ENCODE measurements around the gene AARS2. TPM values are rescaled to one million over a fixed set of nuclear protein-coding genes. Genes with fewer than 3 reads are reported as not detected.

The AARS2 gene
- total and polyA plus RNA-seq, 4 donors, result 1.9 to 9.6 (median 6.9) TPM

DNA sequence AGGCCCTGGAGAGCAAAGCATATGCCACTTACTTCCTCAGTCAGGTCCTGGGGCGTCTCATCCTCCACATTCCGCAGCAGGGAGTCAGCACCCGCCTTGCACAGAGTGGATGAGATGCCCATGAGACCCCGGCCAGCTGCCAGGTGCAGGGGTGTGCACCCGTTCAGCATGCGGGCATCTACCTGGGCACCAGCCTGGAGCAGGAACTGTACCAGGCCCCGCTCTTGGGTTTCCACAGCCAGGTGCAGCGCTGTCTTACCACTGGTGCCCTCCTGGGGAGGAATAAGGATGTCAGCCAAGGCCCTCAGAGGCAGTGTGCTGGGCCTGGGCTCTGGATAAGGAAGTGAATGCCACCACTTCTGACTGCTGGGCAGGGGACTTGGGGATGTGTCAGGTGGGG is 53.1 kb downstream of the AARS2 start:
- 96% methylated on average over 8 of the region's 8 CpGs for WGBS
- H3K4me1 ChIP-seq (ENCODE audit: control insufficient read depth in 4 of 4, insufficient read depth in 4 of 4, low read length in 3 of 4), result peaks cover 16 to 54% (median 39%) of the 10 kb centered on the region in 4 donors
- H3K9ac ChIP-seq (ENCODE audit: low read depth in 1 of 2, low read length in 2 of 2), result no peak overlapping the region
- TF ChIP-seq, protein P1, sequence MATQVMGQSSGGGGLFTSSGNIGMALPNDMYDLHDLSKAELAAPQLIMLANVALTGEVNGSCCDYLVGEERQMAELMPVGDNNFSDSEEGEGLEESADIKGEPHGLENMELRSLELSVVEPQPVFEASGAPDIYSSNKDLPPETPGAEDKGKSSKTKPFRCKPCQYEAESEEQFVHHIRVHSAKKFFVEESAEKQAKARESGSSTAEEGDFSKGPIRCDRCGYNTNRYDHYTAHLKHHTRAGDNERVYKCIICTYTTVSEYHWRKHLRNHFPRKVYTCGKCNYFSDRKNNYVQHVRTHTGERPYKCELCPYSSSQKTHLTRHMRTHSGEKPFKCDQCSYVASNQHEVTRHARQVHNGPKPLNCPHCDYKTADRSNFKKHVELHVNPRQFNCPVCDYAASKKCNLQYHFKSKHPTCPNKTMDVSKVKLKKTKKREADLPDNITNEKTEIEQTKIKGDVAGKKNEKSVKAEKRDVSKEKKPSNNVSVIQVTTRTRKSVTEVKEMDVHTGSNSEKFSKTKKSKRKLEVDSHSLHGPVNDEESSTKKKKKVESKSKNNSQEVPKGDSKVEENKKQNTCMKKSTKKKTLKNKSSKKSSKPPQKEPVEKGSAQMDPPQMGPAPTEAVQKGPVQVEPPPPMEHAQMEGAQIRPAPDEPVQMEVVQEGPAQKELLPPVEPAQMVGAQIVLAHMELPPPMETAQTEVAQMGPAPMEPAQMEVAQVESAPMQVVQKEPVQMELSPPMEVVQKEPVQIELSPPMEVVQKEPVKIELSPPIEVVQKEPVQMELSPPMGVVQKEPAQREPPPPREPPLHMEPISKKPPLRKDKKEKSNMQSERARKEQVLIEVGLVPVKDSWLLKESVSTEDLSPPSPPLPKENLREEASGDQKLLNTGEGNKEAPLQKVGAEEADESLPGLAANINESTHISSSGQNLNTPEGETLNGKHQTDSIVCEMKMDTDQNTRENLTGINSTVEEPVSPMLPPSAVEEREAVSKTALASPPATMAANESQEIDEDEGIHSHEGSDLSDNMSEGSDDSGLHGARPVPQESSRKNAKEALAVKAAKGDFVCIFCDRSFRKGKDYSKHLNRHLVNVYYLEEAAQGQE (IDR thresholded peaks at IDR 0.05), result no peak
- no peak for TF ChIP-seq EGR1 (IDR thresholded peaks at IDR 0.05; ENCODE audit: low read depth in 2 of 2)
- TF ChIP-seq, protein P2, sequence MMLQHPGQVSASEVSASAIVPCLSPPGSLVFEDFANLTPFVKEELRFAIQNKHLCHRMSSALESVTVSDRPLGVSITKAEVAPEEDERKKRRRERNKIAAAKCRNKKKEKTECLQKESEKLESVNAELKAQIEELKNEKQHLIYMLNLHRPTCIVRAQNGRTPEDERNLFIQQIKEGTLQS (IDR thresholded peaks at IDR 0.05), result no peak
- no peak for DNase-seq (ENCODE audit: low spot score)
- no peak overlapping the region for H3K27ac ChIP-seq (ENCODE audit: low read depth in 1 of 2, low read length in 2 of 2)
- peaks cover 0 to 11% (median 10%) of the 10 kb centered on the region in 4 donors for H3K36me3 ChIP-seq (ENCODE audit: control insufficient read depth in 4 of 4, insufficient read depth in 3 of 4, low read depth in 1 of 4, low read length in 3 of 4)
- no peaks in the 10 kb centered on the region for H3K9me3 ChIP-seq (ENCODE audit: control insufficient read depth in 4 of 4, low read length in 3 of 4)
- no peaks in the 10 kb centered on the region for H3K27me3 ChIP-seq (ENCODE audit: control insufficient read depth in 4 of 4, insufficient read depth in 4 of 4, low read length in 3 of 4)
- no peak overlapping the region for H3K4me3 ChIP-seq (ENCODE audit: low read depth in 1 of 3, low read length in 3 of 3)

DNA sequence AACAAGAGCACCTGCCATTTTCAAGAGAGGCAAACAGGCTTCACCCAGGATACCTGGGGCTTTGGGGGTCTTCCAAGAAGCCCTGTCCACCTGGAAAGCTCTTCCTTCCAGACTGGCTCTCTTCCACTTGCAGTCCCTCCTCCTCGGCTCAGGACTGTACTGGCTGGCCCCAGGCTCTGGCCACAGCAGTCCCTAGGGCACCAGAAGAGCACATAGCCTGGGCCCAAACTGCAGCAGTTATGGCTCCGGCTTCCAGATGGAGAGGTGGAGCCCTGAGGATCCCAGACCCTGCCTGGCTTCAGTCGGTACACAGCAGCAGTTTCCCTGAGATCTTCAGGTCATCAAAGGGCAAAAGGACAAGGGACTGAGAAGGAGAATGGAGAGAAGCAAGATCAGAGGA is 54.2 kb downstream of the AARS2 start:
- Histone ChIP-seq H3K27ac (ENCODE audit: low read depth in 1 of 2, low read length in 2 of 2) (no peak overlapping the region), H3K36me3 (ENCODE audit: control insufficient read depth in 4 of 4, insufficient read depth in 3 of 4, low read depth in 1 of 4, low read length in 3 of 4) (peaks cover 0 to 22% (median 17%) of the 10 kb centered on the region in 4 donors), H3K9ac (ENCODE audit: low read depth in 1 of 2, low read length in 2 of 2) (no peak overlapping the region), H3K4me1 (ENCODE audit: control insufficient read depth in 4 of 4, insufficient read depth in 4 of 4, low read length in 3 of 4) (peaks cover 7 to 44% (median 29%) of the 10 kb centered on the region in 4 donors), H3K4me3 (ENCODE audit: low read depth in 1 of 3, low read length in 3 of 3) (no peak overlapping the region), H3K9me3 (ENCODE audit: control insufficient read depth in 4 of 4, low read length in 3 of 4) (no peaks in the 10 kb centered on the region), H3K27me3 (ENCODE audit: control insufficient read depth in 4 of 4, insufficient read depth in 4 of 4, low read length in 3 of 4) (no peaks in the 10 kb centered on the region)
- WGBS, result 93% methylated on average over 3 of the region's 3 CpGs
- no peak for DNase-seq (ENCODE audit: low spot score)
- TF ChIP-seq JUND (IDR thresholded peaks at IDR 0.05) (no peak), SP1 (IDR thresholded peaks at IDR 0.05) (no peak), NR2F2 (IDR thresholded peaks at IDR 0.05) (no peak)

DNA sequence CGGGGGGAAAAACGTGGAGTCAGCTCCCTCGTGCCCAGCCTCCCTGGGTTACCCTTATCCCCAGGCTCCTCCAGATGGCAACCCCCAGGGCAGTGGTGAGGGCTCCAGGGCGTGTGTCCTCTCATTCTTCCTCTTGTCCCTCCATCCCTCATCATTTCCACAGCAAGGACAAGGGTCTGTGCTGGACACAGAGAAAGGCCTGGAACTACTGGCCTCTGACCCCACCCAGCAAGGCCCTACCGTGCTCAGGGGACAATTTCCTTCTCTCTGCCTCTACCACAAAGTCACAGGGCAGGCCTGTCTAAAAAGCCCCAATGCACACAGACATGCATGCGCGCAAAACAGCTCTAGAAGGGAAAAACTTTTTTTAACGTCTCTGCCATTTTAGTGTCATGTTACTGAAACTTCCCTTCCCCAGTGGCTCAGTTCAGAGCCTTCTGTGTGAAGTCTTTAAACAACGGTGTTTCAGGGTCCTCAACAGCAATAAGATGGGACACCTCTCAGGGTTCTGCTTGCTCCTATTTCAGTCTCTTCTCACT is 54.8 kb downstream of the AARS2 start:
- H3K9ac ChIP-seq (ENCODE audit: low read depth in 1 of 2, low read length in 2 of 2), result no peak overlapping the region
- WGBS, result 87% methylated on average over 9 of the region's 9 CpGs
- H3K4me3 ChIP-seq (ENCODE audit: low read depth in 1 of 3, low read length in 3 of 3), result no peak overlapping the region
- no peaks in the 10 kb centered on the region for H3K27me3 ChIP-seq (ENCODE audit: control insufficient read depth in 4 of 4, insufficient read depth in 4 of 4, low read length in 3 of 4)
- peaks cover 0 to 27% (median 21%) of the 10 kb centered on the region in 4 donors for H3K36me3 ChIP-seq (ENCODE audit: control insufficient read depth in 4 of 4, insufficient read depth in 3 of 4, low read depth in 1 of 4, low read length in 3 of 4)
- no peak for DNase-seq (ENCODE audit: low spot score)
- peak overlapping the region in 1 of 2 donors; percentile 50 for H3K27ac ChIP-seq (ENCODE audit: low read depth in 1 of 2, low read length in 2 of 2)
- peaks cover 7 to 40% (median 24%) of the 10 kb centered on the region in 4 donors for H3K4me1 ChIP-seq (ENCODE audit: control insufficient read depth in 4 of 4, insufficient read depth in 4 of 4, low read length in 3 of 4)
- H3K9me3 ChIP-seq (ENCODE audit: control insufficient read depth in 4 of 4, low read length in 3 of 4), result no peaks in the 10 kb centered on the region
- TF ChIP-seq, protein P3, sequence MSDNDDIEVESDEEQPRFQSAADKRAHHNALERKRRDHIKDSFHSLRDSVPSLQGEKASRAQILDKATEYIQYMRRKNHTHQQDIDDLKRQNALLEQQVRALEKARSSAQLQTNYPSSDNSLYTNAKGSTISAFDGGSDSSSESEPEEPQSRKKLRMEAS (IDR thresholded peaks at IDR 0.05), result no peak
- TF ChIP-seq, protein P2 (IDR thresholded peaks at IDR 0.05), result no peak
- TF ChIP-seq YY1 (IDR thresholded peaks at IDR 0.05) (no peak), SP1 (IDR thresholded peaks at IDR 0.05) (no peak), RXRA (IDR thresholded peaks at IDR 0.05) (no peak), FOXA1 (IDR thresholded peaks at IDR 0.05) (no peak), RAD21 (IDR thresholded peaks at IDR 0.05) (no peak), HNF4G (IDR thresholded peaks at IDR 0.05) (no peak), EGR1 (IDR thresholded peaks at IDR 0.05; ENCODE audit: low read depth in 2 of 2) (no peak), TAF1 (conservative IDR thresholded peaks at IDR 0.05) (no peak), JUND (IDR thresholded peaks at IDR 0.05) (no peak), HNF4A (conservative IDR thresholded peaks at IDR 0.05) (no peak), GABPA (IDR thresholded peaks at IDR 0.05 in 1 of 2, conservative IDR thresholded peaks at IDR 0.05 in 1 of 2) (no peak), NR2F2 (IDR thresholded peaks at IDR 0.05) (no peak)
- TF ChIP-seq, protein P4, sequence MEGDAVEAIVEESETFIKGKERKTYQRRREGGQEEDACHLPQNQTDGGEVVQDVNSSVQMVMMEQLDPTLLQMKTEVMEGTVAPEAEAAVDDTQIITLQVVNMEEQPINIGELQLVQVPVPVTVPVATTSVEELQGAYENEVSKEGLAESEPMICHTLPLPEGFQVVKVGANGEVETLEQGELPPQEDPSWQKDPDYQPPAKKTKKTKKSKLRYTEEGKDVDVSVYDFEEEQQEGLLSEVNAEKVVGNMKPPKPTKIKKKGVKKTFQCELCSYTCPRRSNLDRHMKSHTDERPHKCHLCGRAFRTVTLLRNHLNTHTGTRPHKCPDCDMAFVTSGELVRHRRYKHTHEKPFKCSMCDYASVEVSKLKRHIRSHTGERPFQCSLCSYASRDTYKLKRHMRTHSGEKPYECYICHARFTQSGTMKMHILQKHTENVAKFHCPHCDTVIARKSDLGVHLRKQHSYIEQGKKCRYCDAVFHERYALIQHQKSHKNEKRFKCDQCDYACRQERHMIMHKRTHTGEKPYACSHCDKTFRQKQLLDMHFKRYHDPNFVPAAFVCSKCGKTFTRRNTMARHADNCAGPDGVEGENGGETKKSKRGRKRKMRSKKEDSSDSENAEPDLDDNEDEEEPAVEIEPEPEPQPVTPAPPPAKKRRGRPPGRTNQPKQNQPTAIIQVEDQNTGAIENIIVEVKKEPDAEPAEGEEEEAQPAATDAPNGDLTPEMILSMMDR (IDR thresholded peaks at IDR 0.05; ENCODE audit: low read depth, low read length, missing input control), result no peak
- TF ChIP-seq, protein P1 (IDR thresholded peaks at IDR 0.05), result no peak
